Tibial nerve (tissue), 4 donors: Measurements from ENCODE around the gene B4GALT5.

Experiments used
- CTCF ChIP-seq, 5 experiments: fragments of 200-600 bp in 3 of 5; fragments of 450-650 bp in 2 of 5; sonication (generic) in 3 of 5; IDR thresholded peaks; one replicate each; pipeline ENCODE4 v1.5.1; 2016 to 2019; ENCODE audit warnings: antibody characterized with exemption in 5 of 5, mild to moderate bottlenecking in 3 of 5, moderate library complexity in 2 of 5
- EP300 ChIP-seq, 2 donors: sonication (generic); formaldehyde crosslinking; IDR thresholded peaks; one replicate each; pipeline ENCODE4 v1.6.1; 2017; ENCODE audit warnings: antibody characterized with exemption in 2 of 2, mild to moderate bottlenecking in 1 of 2
- POLR2A ChIP-seq, 2 donors: fragments of 450-650 bp; IDR thresholded peaks; one replicate each; pipeline ENCODE4 v1.6.1; 2017; ENCODE audit warnings: antibody characterized with exemption in 2 of 2, mild to moderate bottlenecking in 2 of 2, moderate library complexity in 2 of 2

- TF ChIP-seq POLR2A (IDR thresholded peaks at IDR 0.05) (no peak), CTCF (IDR thresholded peaks at IDR 0.05) (no peak), EP300 (IDR thresholded peaks at IDR 0.05) (no peak)
These were observed 1.1 kb downstream of the B4GALT5 start for GRCh38 chr20:49712646-49712995.
